Suppressor macrophage treated with lipopolysaccharide for 1 hour (primary cell): ENCODE results near the gene ZNF511.
A peak's percentile ranks its signal among the peaks of the same experiment; 100 is the strongest.

Source experiments
- DNase-seq, 3 donors: peaks; one replicate each; pipeline ENCODE4 v3.0.0-alpha.2; 2020 to 2022

ZNF511 gene

DNA sequence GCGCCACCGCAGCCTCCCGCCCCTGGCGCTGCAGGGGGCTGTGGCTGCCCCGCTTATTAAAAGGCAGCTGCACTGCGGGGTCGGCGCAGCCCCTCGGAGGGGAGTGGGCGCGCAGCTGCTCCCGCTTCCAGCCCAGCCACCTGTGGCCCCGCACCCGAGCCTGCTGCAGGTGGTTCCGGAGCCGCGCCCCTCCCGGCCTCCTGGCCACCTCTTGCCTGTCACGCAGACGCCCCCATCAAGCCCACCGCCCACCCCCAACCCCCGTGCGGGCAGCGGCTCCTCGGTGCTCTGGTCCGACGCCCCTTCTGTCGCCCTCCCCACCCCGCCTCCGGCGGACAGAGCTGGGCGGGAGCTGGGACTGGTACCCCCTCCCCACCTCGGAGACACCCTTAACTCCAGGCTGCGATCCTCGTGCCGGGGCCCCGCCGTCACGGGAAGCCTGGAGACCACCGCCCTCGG, 27.4 kb downstream of the ZNF511 start:
- no peak for DNase-seq

DNA sequence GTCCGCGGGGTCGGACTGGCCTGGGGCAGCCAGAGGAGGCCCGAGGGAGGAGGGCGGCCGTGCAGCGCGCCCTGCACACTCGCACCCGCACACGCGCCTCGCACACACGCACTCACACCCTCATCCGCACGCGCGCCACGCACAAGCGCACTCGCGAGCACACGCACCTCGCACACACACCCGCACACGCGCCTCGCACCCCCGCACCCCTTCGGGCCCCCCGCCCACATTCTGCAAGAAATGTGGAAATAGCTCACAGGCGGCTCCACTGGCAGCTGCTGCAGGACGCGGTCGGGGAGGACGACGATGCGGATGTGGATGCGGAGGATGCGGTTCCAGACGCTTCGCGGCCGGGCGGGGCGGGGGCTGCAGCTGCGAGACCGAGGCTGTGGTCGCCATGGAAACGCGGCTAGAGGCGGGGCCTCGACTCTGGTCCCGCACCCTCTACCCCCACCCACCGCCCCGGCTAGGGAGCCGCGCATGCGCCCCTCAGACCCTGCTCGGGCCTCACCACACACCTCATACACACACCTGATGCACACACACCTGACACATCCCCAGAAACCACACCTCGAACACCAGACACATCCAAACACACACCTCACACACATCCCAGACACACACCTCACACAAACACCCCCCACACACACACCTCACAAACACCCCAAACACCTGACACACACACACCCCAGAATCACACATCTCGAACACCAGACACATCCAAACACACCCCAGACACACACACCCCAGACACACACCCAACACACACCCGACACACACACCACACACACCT, 28.1 kb downstream of the ZNF511 start, which contains the start of gene CALY:
Gene CALY (minus strand): TSS at position 320 of the 793 bp plus-strand sequence. CDS start 7,907 bp downstream, outside the sequence.
- peak in 2 of 3 donors; percentile 20 to 33 for DNase-seq

DNA sequence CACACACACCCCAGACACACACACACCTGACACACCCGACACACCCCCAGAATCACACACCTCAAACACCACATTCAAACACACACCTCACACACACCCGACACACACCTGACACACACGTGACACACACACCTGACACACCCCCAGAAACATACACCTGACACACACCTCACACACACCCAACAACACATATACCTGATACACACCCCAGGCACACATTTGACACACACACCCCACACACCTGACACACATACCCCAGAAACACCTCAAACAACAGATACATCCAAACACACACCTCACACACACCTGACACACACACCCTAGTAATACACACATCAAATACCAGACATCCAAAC, 28.6 kb downstream of the ZNF511 start:
- DNase-seq, result no peak

DNA sequence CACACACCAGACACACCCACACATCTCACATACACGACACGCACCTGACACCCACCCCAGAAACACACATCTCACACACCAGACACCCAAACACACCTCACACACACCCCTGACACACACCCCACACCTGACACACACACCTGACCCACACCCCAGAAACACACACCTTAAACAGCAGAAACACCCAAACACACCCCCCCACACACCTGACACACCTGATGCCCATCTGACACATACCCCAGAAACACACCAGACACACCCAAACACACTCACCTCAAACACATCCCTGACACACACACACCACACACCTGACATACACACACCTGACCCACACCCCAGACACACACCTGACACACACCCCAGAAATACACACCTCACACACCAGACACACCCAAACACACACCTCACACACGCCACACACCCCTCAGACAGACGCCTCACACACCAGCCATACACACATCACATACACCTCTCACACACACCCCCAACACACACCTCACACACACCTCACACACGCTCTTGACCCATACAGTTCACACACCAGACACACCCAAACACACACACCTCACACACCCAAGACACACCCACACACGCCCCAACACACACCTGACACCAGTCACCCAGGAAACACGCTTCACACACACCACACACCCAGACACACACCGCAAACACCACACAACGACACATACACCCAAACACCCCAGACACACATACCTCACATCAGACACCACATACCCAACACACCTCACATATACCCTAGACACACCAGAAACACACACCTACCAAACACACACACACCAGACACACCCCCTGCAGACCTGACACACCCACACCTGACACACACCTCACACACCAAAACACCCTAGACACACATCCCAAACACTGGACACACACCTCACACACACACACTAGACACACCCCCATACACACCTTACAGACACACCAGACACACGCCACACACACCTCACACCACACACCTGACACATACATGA, 29.7 kb downstream of the ZNF511 start:
- DNase-seq, result no peak

DNA sequence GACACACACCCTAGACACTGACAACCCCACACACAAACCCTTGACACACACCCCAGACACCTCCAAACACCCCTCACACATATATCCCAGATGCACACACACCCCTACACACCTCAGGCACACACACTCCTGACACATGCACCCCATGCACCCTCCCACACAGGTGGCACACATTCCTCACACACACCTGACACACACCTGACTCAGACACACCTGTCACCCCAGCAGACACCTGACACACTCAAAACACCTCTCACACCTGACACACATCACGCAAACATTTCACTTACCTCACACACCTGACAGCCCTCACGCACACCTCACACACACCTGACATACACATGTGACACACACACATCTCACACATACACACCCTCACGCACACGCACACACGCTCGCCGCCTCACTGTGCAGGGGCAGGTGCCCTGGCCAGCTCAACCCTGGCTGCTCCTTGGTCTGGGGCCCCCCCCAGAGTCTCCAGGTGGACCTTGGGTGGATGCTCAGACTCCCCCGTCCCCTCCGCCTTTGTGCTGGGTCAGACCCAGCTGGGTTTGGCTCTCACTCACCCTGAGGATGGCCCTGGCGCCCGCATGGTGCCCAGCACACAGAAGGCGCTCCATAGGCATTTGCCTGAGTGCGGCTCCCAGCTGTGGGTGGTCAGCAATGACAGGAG, 31.1 kb downstream of the ZNF511 start:
- no peak for DNase-seq

DNA sequence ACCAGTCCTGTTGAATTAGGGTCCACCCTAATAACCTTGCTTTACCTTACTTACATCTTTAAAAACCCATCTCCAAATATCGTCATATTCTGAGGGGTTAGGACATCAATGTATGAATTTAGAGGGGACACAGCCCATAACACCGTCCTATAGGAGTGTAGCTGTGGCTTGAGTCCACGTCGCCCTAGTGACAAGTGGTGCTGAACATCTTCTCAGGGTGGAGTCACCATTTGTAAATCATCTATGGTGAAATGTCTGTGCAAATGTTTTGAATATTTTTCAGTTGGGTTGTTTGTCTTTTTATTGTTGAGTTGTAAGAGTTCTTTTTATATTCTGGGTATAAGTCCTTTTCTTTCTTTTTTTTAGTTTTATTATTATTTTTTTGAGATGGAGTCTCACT, 33.3 kb downstream of the ZNF511 start:
- no peak for DNase-seq

DNA sequence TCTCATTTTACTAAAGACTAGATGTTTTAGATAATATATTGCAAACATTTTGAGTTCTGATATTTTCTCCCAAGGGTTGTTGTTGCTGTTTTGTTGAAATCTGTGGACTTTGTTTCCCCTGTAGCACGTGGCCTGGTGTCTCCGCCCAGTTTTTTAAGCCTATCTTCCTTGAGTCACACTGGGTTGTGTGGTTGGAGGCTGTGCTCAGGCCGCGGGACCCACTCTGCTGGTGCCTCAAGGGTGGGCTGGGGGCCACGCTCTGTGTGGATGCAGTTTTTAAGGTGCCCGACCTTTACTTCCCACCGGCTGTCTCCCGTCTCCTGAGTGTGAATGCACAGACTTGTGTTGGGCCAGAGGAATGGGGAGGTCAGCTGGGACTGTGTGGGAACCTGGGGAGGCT, 34.2 kb downstream of the ZNF511 start:
- no peak for DNase-seq

DNA sequence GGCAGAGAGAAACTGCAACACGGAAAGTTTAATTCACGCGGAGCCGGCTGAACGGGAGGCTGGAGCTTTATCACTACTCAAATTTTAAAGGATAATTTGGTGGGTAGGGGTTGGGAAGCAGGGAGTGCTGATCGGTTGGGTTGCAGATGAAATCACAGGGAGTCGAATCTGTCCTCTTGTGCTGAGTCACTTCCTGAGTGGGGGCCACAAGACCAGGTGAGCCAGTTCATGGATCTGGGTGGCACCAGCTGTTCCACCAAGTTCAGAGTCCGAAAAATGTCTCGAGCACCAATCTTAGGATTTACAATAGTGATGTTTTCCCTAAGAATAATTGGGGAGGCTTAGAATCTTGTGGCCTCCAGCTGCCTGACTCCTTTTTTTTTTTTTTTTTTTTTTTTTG, 34.8 kb downstream of the ZNF511 start:
- no peak for DNase-seq

DNA sequence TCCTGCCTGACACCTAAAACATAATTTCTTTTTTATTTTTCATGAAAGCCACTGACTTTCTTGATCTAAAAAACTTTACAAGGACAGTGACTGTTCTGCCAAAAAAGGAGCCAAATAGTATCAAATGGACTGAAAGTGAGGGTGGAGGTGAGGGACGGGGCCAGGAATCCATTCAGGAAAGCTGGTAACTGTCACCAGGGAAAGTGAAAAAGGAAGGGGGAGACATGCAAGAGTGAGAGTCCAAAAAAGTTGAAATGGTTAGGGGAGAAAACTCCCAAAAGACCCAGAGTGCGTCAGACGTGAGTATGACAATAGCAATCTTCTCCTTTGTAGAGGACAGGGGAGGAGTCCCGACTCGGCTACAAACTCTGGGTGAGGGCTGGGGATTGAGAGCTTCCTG, 35.5 kb downstream of the ZNF511 start:
- no peak for DNase-seq

DNA sequence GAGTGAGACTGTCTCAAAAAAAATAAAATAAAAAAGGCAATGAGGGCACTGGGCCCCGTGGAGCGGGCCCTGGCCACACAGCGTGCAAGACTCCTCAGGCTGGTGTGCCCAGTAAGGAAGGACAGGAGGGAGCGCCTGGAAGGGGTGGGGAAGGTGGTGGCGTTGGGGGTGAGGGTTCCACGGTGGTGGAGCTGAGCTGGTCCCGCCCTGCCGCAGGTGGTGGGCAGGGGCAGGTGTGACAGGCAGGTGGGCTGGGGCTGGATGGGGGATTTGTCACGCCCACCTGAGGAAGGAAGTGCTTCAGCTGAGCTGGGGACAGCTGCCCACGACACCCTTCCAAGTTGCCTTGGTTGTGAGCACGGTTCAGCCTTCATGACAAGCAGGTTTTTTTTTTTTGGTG, 37.7 kb downstream of the ZNF511 start:
- DNase-seq, result no peak

DNA sequence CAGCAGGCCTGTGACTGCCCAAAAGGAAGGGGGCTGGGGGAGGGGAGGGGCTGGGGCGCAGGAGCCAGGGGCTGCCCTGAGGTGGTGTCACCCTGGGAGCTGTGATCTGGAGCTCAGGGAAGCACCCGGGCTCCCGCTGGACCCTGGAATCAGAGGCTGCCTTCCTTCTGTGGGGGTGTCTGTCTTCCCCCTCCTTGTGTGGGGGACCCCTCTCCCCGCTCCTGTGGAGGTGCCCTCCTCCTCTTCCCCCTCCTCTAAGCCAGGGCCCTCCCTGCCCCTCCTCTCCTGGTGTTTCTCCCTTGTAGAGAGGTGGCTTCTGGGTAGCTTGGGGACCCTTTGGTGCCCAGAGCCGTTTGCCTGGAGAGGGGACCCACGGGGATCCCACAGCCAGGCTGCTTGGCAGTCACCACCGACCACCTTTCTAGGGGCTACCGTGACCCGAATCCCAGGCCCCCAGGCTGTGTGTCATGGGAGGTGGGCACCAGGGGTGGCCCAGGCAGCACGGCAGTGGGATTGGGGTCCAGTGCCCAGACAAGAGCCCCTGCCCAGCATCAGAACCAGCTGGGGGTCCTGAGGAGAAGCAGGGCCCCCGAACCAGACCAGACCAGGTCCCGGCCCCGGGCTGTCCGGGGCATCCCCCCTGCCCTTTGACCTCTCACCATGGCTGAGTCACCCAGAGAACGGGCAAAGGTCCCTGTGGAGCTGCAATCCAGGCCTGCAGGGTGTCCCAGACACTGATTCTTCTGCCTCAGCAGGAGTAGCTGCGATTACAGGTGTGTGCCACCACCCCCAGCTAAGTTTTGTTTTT, 39.2 kb downstream of the ZNF511 start:
- no peak for DNase-seq

DNA sequence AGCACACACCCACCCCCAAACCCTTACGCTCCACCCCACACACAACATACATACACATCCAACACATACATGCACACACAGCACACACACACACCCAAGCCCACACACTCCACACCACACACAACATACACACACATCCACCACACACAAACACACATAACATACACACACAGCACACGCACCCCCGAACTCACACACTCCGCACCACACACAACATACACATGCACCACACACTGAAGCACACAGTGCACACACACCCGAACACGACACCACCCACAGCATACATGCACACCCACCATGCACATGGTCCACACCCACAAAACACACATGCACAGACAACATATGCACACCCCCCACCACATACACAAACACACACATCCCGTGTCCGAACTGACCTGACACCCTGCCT, 40.5 kb downstream of the ZNF511 start:
- DNase-seq, result no peak

DNA sequence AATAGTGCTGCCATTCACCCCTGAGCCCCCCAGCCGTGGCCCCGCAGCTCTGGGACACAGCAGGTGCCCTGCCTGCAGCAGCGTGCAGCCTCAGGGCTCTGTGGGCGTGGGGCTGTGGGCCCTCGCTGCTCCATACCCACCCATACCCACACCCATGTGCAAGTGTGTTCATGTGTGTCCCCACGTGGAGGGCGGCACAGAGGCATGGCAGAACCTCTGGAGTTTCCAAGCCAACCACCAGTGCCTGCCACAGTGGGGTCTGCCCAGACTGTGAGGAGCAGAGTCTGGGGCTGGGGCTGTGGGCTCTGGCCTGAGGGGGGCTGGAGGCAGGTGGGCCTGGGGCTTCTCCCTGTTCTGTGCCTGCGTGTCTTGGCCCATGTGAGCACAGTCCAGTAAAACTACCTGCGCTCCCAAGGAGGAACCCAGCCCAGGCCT, 40.9 kb downstream of the ZNF511 start:
- DNase-seq, result no peak

DNA sequence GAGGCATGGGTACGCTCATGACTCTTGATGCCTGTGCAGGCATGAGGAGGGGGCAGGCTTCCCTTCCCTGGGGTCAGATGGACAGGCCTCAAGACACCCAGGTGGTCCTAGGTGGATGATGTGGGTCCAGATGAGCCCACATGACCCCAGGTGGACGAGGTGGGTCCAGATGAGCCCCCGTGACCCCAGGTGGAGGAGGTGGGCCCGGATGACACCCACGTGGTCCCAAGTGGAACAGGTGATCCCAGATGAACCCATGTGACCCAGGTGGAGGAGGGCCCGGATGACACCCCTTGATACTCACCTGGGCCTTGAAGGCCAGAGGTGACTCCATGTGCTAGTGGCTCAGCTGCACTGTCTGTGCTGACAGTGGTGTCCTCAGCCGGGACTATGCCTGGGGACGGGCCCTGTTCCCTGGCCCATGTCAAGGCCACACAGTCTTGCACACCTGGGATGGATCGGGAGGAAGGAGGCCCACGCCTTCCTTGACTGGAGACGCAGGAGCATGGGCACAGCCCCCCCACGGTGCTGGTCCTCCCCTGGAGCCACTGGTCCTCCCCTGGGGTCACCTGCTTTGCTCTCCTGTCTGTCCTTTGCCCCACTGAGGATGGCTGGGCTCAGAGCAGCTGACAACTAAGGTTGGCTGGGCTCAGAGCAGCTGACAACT, 41.7 kb downstream of the ZNF511 start:
- DNase-seq, result no peak

DNA sequence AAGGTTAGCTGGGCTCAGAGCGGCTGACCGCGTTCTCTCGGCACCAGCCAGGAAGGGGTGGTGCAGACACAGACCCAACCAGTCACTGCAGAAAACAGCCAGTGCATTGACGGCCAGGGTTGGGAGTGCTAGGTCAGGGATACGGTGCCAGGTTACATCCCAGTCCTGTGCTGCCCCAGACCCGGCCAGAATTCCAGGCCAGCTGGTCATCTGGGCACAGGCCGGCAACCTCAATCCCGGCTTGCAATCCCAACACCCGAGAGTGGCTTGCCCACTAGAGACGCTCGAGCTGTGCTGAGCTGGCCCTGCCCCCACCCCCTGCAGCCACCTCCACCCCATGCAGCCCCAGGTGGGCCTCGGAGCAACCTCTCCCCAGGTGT, 42.2 kb downstream of the ZNF511 start:
- no peak for DNase-seq

DNA sequence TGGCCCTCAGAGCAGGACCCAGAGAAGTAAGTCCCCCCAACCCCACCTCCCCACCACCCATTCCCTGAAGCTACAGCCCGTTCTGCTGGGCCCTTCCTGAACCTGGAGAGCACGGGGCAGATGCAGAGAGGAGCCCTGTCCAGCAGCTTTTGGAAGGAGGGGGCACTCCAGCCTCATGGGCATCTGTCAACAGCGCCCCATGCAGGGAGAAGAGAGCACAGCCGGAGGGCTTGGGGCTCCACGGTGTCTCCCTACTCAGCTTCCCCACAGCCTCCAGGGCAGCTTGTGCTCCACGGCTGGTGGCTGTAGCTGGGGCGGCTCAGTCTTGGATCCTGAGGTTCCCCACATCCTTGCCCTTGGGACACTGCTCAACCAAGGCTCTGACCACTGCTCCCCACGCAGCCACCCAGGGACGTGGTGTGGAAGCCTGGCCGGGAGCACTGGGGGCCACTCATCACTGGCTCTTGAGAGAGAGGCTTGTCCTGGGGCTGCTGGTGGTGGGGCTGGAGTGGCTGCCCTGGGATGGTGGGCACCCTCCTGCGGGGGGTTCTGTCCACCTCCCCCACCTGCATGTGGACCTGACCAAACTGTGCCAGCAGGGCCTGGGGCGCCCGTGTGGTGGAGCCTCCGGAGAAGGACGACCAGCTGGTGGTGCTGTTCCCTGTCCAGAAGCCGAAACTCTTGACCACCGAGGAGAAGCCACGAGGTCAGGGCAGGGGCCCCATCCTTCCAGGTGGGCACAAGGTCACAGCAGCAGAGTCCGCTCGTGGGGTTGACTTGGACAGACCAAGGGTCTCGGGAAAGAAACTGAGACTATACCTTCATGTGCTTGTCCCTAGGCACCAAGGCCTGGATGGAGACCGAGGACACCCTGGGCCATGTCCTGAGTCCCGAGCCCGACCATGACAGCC, 42.9 kb downstream of the ZNF511 start:
- no peak for DNase-seq

DNA sequence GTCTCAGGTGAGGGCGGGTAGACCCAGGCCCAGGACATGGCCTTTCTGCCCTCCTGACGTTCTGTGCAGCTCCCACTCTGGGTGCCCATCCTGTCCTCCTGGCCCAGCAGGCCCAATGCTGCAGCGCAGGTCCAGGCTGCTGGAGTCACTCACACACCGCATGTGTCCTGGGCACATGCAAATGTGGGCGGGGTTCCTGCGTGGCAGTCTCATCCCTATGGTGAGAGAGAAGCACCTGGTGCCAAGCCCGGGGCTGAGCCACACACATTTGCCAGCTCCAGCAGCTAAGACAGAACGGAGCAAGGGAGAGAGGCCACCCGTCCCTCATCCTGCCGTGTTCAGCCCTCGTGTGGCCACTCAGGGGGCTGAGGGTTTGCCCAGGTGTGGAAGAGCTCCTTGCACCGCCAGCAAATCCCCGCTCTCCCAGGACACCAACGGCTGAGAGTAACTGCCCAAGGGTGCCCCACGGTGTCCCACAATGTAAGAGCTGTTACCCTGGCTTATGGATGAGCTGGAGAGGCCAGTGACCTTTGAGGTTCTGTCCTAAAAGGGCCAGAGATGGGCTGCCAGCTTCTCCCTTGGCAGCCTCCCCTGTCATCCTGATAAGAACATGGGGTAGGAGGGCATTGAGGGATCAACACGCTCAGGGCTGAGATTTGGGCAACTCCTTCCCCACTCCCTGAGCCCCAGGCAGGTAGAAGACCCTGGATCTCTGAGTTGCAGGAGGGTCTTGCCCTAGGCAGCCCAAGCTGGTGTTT, 44.7 kb downstream of the ZNF511 start:
- DNase-seq, result no peak

DNA sequence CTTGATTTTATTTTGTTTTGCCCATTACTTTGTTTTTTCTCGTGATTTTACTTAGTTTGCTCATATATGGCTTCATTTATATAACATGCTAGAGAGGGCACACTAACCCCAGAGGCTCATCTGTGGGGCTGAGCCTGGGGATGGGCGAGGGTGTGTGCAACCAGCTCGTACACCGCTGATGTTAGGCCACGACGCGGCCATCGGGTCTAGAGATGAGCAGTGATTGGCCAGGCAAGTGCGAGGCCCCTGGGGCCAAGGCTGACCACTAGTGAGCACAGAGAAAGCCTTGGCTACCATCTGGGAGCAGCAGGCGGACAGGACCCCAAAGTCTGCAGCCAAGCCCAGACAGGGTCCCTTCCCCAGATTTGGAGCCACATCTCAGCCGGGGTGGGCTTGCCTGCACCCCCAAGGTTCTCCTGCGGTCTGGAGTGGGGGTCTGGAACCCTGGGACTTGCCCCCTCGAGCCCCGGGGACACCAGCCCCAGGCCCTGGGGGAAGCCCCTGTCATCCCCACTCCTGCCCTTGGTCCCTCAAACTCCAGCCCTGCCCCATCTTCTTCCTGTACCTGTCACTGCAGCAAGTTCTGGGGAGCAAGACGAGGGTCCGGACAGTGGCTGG, 45.4 kb downstream of the ZNF511 start:
- DNase-seq, result no peak

DNA sequence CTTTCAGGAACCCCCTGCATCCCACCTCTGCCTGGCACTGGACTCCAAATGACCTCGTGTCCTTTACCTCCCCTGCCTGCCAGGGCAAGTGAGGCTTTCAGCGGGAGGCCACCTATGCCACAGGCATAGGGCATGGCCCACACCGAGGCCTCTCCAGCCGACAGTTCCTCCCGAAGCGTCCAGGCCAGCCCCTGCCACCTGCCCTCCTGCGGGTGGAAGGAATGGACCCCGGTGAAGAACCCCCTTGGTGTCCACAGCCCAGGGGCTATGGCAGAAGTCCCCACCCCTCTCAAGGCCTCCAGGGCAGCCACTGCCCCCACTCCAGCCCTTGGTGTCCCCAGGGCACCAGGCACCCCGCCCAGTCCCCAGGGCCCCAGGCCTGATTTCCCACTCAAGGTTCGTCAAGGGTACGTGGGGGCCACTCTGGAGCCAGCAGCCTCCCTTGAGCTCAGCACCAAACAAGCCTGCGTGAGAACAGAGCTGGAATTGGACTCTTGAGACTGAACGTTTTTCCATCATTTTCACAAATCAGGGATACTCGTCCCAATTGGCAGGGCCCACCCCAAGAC, 46.0 kb downstream of the ZNF511 start:
- DNase-seq, result no peak
